ENCODE measurements around the gene GRK1.

DNA sequence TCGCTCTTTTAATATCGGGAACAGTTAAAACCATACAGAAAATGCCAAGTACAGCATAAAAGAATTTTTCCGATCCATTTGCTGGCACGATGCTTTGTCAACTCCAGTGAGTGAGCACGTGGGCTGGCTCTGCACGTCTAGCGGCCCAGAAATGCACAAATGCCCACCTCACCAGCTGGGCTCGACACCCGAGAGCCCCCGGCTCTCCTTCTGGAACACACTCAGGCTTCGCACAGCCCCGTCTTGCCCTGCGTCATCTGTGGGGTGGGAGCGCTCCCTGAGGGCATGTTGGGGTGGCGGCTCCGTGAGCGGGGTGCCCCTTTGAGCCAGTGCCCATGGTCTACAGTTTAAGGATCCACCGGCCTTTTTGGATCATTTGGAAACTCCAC, 33.5 kb upstream of the GRK1 start:
- TF ChIP-seq CTCF (conservative IDR thresholded peaks at IDR 0.05; ENCODE audit: low read length) (no peak), EZH2phosphoT487 (IDR thresholded peaks at IDR 0.05; ENCODE audit: borderline replicate concordance, low read depth, low read length) (no peak)
